H1 (cell line): ENCODE results near the gene ST6GALNAC3. TPM values are rescaled to one million over a fixed set of nuclear protein-coding genes. Genes with fewer than 3 reads are reported as not detected.

Experiments
- CTCF ChIA-PET: fragments of 300-600 bp; sonication (Branson Sonifier 250); formaldehyde crosslinking; loops from one replicate; lab custom pipeline; 2021; ENCODE audit not compliant: partially characterized antibody; lab: Charles Lee
- POLR2A ChIA-PET: fragments of 300-600 bp; sonication (Branson Sonifier 250); formaldehyde crosslinking; loops from one replicate; lab custom pipeline; 2021; ENCODE audit warnings: inconsistent platforms; ENCODE audit not compliant: partially characterized antibody; lab: Charles Lee
- DNase-seq, 2 experiments: peaks; one replicate each; pipeline versions ENCODE4 v3.0.0 to v3.0.0-alpha.2; 2010 to 2022; ENCODE audit warnings: low spot score in 2 of 2, low read depth in 1 of 2, mixed read lengths in 1 of 2
- FAIRE-seq: peaks from 2 replicates; lab custom pipeline; 2011; peaks lifted over from hg19 to GRCh38; lab: Jason Lieb, UNC
- H2AFZ ChIP-seq: 2 replicates; pipeline ENCODE4 v1.8.1; 2012; ENCODE audit warnings: low read length, inconsistent platforms
- H2AK5ac ChIP-seq: 2 replicates; pipeline ENCODE4 v1.6.1; 2013; ENCODE audit warnings: low read depth, low read length
- H2BK120ac ChIP-seq: replicated peaks from 2 replicates; pipeline ENCODE3; 2013; ENCODE audit warnings: low read depth, low read length, inconsistent platforms
- H2BK12ac ChIP-seq: 2 replicates; pipeline ENCODE4 v1.6.1; 2013; ENCODE audit warnings: low read depth, low read length
- H2BK15ac ChIP-seq: 2 replicates; pipeline ENCODE4 v1.6.1; 2013; ENCODE audit warnings: low read length
- H2BK20ac ChIP-seq: 2 replicates; pipeline ENCODE4 v1.6.1; 2013; ENCODE audit warnings: low read length
- H2BK5ac ChIP-seq: 2 replicates; pipeline ENCODE4 v1.6.1; 2013; ENCODE audit warnings: low read depth, low read length
- H3K14ac ChIP-seq: 2 replicates; pipeline ENCODE4 v1.6.1; 2013; ENCODE audit warnings: inconsistent platforms; ENCODE audit not compliant: insufficient read length
- H3K18ac ChIP-seq: 2 replicates; pipeline ENCODE4 v1.6.1; 2013; ENCODE audit warnings: low read length; ENCODE audit errors: extremely low read depth
- H3K23ac ChIP-seq: 2 replicates; pipeline ENCODE4 v1.6.1; 2013; ENCODE audit warnings: inconsistent platforms; ENCODE audit not compliant: insufficient read length
- H3K23me2 ChIP-seq: 2 replicates; pipeline ENCODE4 v1.6.1; 2013; ENCODE audit warnings: low read depth, low read length
- H3K27ac ChIP-seq: 2 replicates; pipeline ENCODE4 v1.6.1; 2011; ENCODE audit warnings: low read depth, low read length, inconsistent platforms
- H3K27me3 ChIP-seq, 4 experiments: replicated peaks in 1 of 4; 1 replicate in 1 of 4; 2 replicates in 3 of 4; pipeline versions ENCODE4 v1.6.1 to v1.8.1; 2011 to 2013; ENCODE audit warnings: low read length in 3 of 4, mild to moderate bottlenecking in 3 of 4, inconsistent platforms in 2 of 4, mixed read lengths in 2 of 4, moderate library complexity in 1 of 4; ENCODE audit not compliant: control insufficient read depth in 3 of 4, insufficient read depth in 3 of 4; ENCODE audit errors: extremely low read depth in 1 of 4
- H3K36me3 ChIP-seq, 4 experiments: 2 replicates each; pipeline versions ENCODE4 v1.6.1 to v1.8.1; 2011 to 2013; ENCODE audit warnings: mild to moderate bottlenecking in 4 of 4, low read length in 3 of 4, moderate library complexity in 2 of 4, control low read depth in 1 of 4, inconsistent platforms in 1 of 4; ENCODE audit not compliant: insufficient read depth in 4 of 4, control insufficient read depth in 2 of 4
- H3K4ac ChIP-seq: replicated peaks from 2 replicates; pipeline ENCODE3; 2013; ENCODE audit warnings: low read length, low read depth, mixed read lengths, inconsistent platforms; ENCODE audit not compliant: insufficient read length
- H3K4me1 ChIP-seq, 4 experiments: replicated peaks in 1 of 4; 1 replicate in 1 of 4; 2 replicates in 3 of 4; pipeline versions ENCODE4 v1.6.1 to v1.8.1; 2011 to 2013; ENCODE audit warnings: low read length in 3 of 4, inconsistent platforms in 2 of 4, mixed read lengths in 1 of 4; ENCODE audit not compliant: insufficient read depth in 4 of 4, control insufficient read depth in 3 of 4
- H3K4me2 ChIP-seq, 2 experiments: 2 replicates each; pipeline versions ENCODE4 v1.6.1 to v1.8.1; 2011 to 2013; ENCODE audit warnings: low read depth in 2 of 2, low read length in 2 of 2, control low read depth in 1 of 2, inconsistent platforms in 1 of 2, mild to moderate bottlenecking in 1 of 2; ENCODE audit not compliant: insufficient read depth in 1 of 2
- H3K4me3 ChIP-seq, 4 experiments: fragments of 200-600, 300-600 bp in 1 of 4; sonication (generic), shearing (Covaris generic), sonication (Bioruptor Twin) in 1 of 4; 2 replicates each; pipeline versions ENCODE4 v1.5.1 to v1.8.1; 2011 to 2016; ENCODE audit warnings: low read length in 4 of 4, low read depth in 3 of 4, control low read depth in 2 of 4, inconsistent platforms in 2 of 4, mild to moderate bottlenecking in 2 of 4, mixed read lengths in 1 of 4, moderate library complexity in 1 of 4; ENCODE audit not compliant: insufficient read depth in 2 of 4; ENCODE audit errors: extremely low read depth in 1 of 4
- H3K56ac ChIP-seq: replicated peaks from 2 replicates; pipeline ENCODE3; 2013; ENCODE audit warnings: low read depth, mild to moderate bottlenecking, mixed read lengths, low read length, inconsistent platforms; ENCODE audit not compliant: insufficient read length
- H3K79me1 ChIP-seq: 2 replicates; pipeline ENCODE4 v1.6.1; 2013; ENCODE audit warnings: low read depth, low read length, control low read depth
- H3K79me2 ChIP-seq, 2 experiments: 2 replicates each; pipeline versions ENCODE4 v1.6.1 to v1.8.1; 2012 to 2013; ENCODE audit warnings: low read length in 2 of 2, mild to moderate bottlenecking in 2 of 2, inconsistent platforms in 1 of 2; ENCODE audit not compliant: insufficient read depth in 2 of 2, control insufficient read depth in 1 of 2
- H3K9ac ChIP-seq, 4 experiments: replicated peaks in 1 of 4; 1 replicate in 1 of 4; 2 replicates in 3 of 4; pipeline versions ENCODE4 v1.6.1 to v1.8.1; 2011 to 2013; ENCODE audit warnings: low read depth in 3 of 4, low read length in 3 of 4, control low read depth in 2 of 4, mild to moderate bottlenecking in 2 of 4, moderate library complexity in 2 of 4, inconsistent platforms in 1 of 4; ENCODE audit errors: extremely low read depth in 1 of 4
- H3K9me3 ChIP-seq, 2 experiments: 2 replicates each; pipeline versions ENCODE4 v1.6.1 to v1.8.1; 2012 to 2013; ENCODE audit warnings: mild to moderate bottlenecking in 2 of 2, moderate library complexity in 2 of 2, control low read depth in 1 of 2, inconsistent platforms in 1 of 2, low read depth in 1 of 2, low read length in 1 of 2, mixed read lengths in 1 of 2; ENCODE audit not compliant: insufficient read depth in 2 of 2
- H4K20me1 ChIP-seq, 2 experiments: replicated peaks in 1 of 2; 2 replicates each; pipeline versions ENCODE3 to v1.8.1; 2011 to 2013; ENCODE audit warnings: inconsistent platforms in 2 of 2, low read length in 2 of 2, mild to moderate bottlenecking in 1 of 2; ENCODE audit not compliant: insufficient read depth in 2 of 2, control insufficient read depth in 1 of 2
- H4K5ac ChIP-seq: 2 replicates; pipeline ENCODE4 v1.6.1; 2013; ENCODE audit warnings: low read length, low read depth, mixed read lengths, inconsistent platforms; ENCODE audit not compliant: insufficient read length
- H4K8ac ChIP-seq: 2 replicates; pipeline ENCODE4 v1.8.0; 2013; ENCODE audit warnings: mild to moderate bottlenecking, moderate library complexity, low read length, inconsistent platforms; ENCODE audit not compliant: insufficient read depth; ENCODE audit errors: extremely low read depth
- H4K91ac ChIP-seq: replicated peaks from 2 replicates; pipeline ENCODE3; 2013; ENCODE audit warnings: low read length, mixed read lengths, inconsistent platforms; ENCODE audit not compliant: insufficient read length
- BCL11A ChIP-seq, 2 experiments: IDR thresholded peaks; one replicate each; pipeline ENCODE4 v1.6.1; 2011; ENCODE audit warnings: low read depth in 2 of 2, low read length in 2 of 2, mild to moderate bottlenecking in 2 of 2
- CHD1 ChIP-seq: IDR thresholded peaks from 2 replicates; pipeline ENCODE4 v1.6.1; 2012; ENCODE audit warnings: low read depth, low read length, improper control_type of control experiment
- EGR1 ChIP-seq: IDR thresholded peaks from 2 replicates; pipeline ENCODE4 v1.6.1; 2011; ENCODE audit warnings: low read depth, low read length, borderline replicate concordance
- KDM4A ChIP-seq: IDR thresholded peaks from one replicate; pipeline ENCODE4 v1.7.1; 2012; ENCODE audit warnings: low read depth, mild to moderate bottlenecking, moderate library complexity, low read length, inconsistent platforms; ENCODE audit not compliant: severe bottlenecking
- KDM5A ChIP-seq: fragments of 200-600 bp; IDR thresholded peaks from 2 replicates; pipeline ENCODE4 v1.7.1; 2012; ENCODE audit warnings: mild to moderate bottlenecking, low read length, inconsistent platforms, mixed read lengths
- NANOG ChIP-seq: IDR thresholded peaks from 2 replicates; pipeline ENCODE4 v1.6.1; 2011; ENCODE audit warnings: low read length, low read depth, mild to moderate bottlenecking, inconsistent platforms; ENCODE audit not compliant: insufficient read depth, poor library complexity, severe bottlenecking
- NRF1 ChIP-seq: IDR thresholded peaks from 2 replicates; pipeline ENCODE4 v1.6.1; 2011; ENCODE audit warnings: mild to moderate bottlenecking, low read depth, low read length, improper control_type of control experiment
- POLR2AphosphoS5 ChIP-seq: IDR thresholded peaks from 2 replicates; pipeline ENCODE4 v1.6.1; 2011; ENCODE audit warnings: low read depth, low read length
- POU5F1 ChIP-seq: IDR thresholded peaks from 2 replicates; pipeline ENCODE4 v1.6.1; 2011; ENCODE audit warnings: low read depth, mild to moderate bottlenecking, low read length, moderate library complexity
- SRF ChIP-seq: IDR thresholded peaks from 2 replicates; pipeline ENCODE4 v1.6.1; 2011; ENCODE audit warnings: mild to moderate bottlenecking, low read depth, low read length, moderate library complexity
- TAF1 ChIP-seq: IDR thresholded peaks from 2 replicates; pipeline ENCODE4 v1.6.1; 2011; ENCODE audit warnings: mild to moderate bottlenecking, low read depth, low read length
- TAF7 ChIP-seq: optimal IDR thresholded peaks from 2 replicates; pipeline ENCODE3; 2011; ENCODE audit warnings: low read depth, mild to moderate bottlenecking, inconsistent platforms, low read length, moderate library complexity, borderline replicate concordance
- YY1 ChIP-seq: IDR thresholded peaks from 2 replicates; pipeline ENCODE4 v1.6.1; 2011; ENCODE audit warnings: low read depth, mild to moderate bottlenecking, low read length
- WGBS, 2 experiments: shearing (Covaris generic) in 1 of 2; methylation state at CpG; one replicate each; pipeline versions ENCODE4 v1.1.6 to v1.1.7; 2013 to 2015; ENCODE audit warnings: low lambda C conversion rate in 2 of 2, mixed read lengths in 2 of 2, inconsistent platforms in 1 of 2, low coverage in 1 of 2, missing lambda C conversion rate in 1 of 2; ENCODE audit not compliant: insufficient replicate concordance in 2 of 2, insufficient coverage in 1 of 2, insufficient read length in 1 of 2; ENCODE audit errors: extremely low coverage in 1 of 2, missing lambda C conversion rate in 1 of 2; 5-methylcytosine and 5-hydroxymethylcytosine counted together
- polyA plus RNA-seq, 7 experiments: library from polyadenylated mRNA; depleted of rRNA in 3 of 7; stranded (reverse) in 5 of 7; unstranded in 2 of 7; fragments of >200 nt in 5 of 7; fragments of 200-250 nt in 2 of 7; gene quantifications; 1 replicate in 5 of 7; 2 replicates in 1 of 7; 4 replicates in 1 of 7; pipeline versions ENCODE4 v1.2.1 to v1.2.3, GENCODE V29; 2011 to 2013; ENCODE audit warnings: missing spikeins in 2 of 7, mixed read lengths in 2 of 7
- total RNA-seq: library from RNA; stranded (reverse); fragmentation: NEBNext Ultra II Directional; extraction: Animal tissue kit (Norgen Biotek cat#: 25700); gene quantifications from 2 replicates; pipeline ENCODE4 v1.2.1, GENCODE V29; 2021

Gene ST6GALNAC3
- total and polyA plus RNA-seq, 2 of the 8 experiments (the other 6 are each of a cell fraction or from before 2014, with no cell fraction given): 4.9 to 19.0 TPM

GRCh38 chr1:76224752-76225151 lies 150.2 kb downstream of the ST6GALNAC3 start:
- Histone ChIP-seq H3K9ac (no peak overlapping the region), H3K36me3 (no peaks in the 10 kb centered on the region), H3K79me1 (no peaks in the 10 kb centered on the region), H4K5ac (no peak overlapping the region), H4K20me1 (no peaks in the 10 kb centered on the region), H2BK15ac (no peak overlapping the region), H3K23ac (no peak overlapping the region), H3K4me3 (no peak overlapping the region), H2BK120ac (no peak overlapping the region), H2BK20ac (no peak overlapping the region), H3K4me2 (no peak overlapping the region), H4K8ac (no peak overlapping the region), H2BK5ac (no peak overlapping the region), H3K4ac (no peak overlapping the region), H3K9me3 (no peaks in the 10 kb centered on the region), H2AK5ac (no peak overlapping the region), H2BK12ac (no peak overlapping the region), H3K27me3 (no peaks in the 10 kb centered on the region), H3K27ac (no peak overlapping the region), H3K18ac (no peak overlapping the region), H4K91ac (no peak overlapping the region), H3K79me2 (0 out of 4 replicates have a peak, but pooled peaks cover 0 to 3% of the 10 kb centered on the region in 2 experiments), H3K14ac (no peak overlapping the region), H3K56ac (no peak overlapping the region), H3K23me2 (no peaks in the 10 kb centered on the region), H3K4me1 (peaks cover 6 to 14% (median 11%) of the 10 kb centered on the region in 4 experiments; a peak in 6 of 7 replicates), H2AFZ (no peak overlapping the region)
- ChIA-PET POLR2A (interaction anchor here (1.2 kb wide), 1 partner anchor 13 kb away, joined by 3 read pairs; no protein-coding TSS in a partner anchor), CTCF (interaction anchor here (1.0 kb wide), 1 partner anchor 811 kb away, joined by 3 read pairs; no protein-coding TSS in a partner anchor)
- no peak for DNase-seq
- no peak for TF ChIP-seq NRF1
- TF ChIP-seq POLR2AphosphoS5: no peak
- TF ChIP-seq SRF: no peak
- TF ChIP-seq EGR1: no peak
- TF ChIP-seq YY1: no peak
- no peak for TF ChIP-seq TAF1
- TF ChIP-seq CHD1: no peak
- TF ChIP-seq BCL11A (IDR thresholded peaks at IDR 0.05; ENCODE audit: low read depth in 2 of 2, low read length in 2 of 2): no peak
- TF ChIP-seq TAF7: no peak
- TF ChIP-seq NANOG: no peak
- TF ChIP-seq POU5F1: no peak
- no peak for TF ChIP-seq KDM5A
- no peak for TF ChIP-seq KDM4A
- FAIRE-seq: no peak
- 78% methylated on average over 3 of the region's 3 CpGs; no CpG with 5 or more reads in 1 of the 2 experiments for WGBS, 2 experiments
